Mucosa of descending colon (tissue), 3 donors: ENCODE measurements around the gene FOXP1. TPM values are rescaled to one million over a fixed set of nuclear protein-coding genes. Genes with fewer than 3 reads are reported as not detected.

Experiments
- ATAC-seq: fragments of 200-7000 bp; cut with Tn5 transposase; one replicate; pipeline ENCODE4 v1.9.1; 2020; ENCODE audit warnings: mild to moderate bottlenecking, moderate library complexity
- DNase-seq, 3 donors: peaks; one replicate each; pipeline ENCODE4 v3.0.0-alpha.2; 2020
- H3K36me3 ChIP-seq: fragments of 200-600 bp; one replicate; pipeline ENCODE4 v1.8.0; 2021; ENCODE audit warnings: low read depth, mild to moderate bottlenecking
- H3K4me1 ChIP-seq: fragments of 200-600 bp; one replicate; pipeline ENCODE4 v1.8.0; 2021; ENCODE audit warnings: low read depth, mild to moderate bottlenecking
- H3K4me3 ChIP-seq: fragments of 200-600 bp; one replicate; pipeline ENCODE4 v1.8.0; 2021; ENCODE audit warnings: mild to moderate bottlenecking
- H3K9me3 ChIP-seq: fragments of 200-600 bp; one replicate; pipeline ENCODE4 v1.8.0; 2021; ENCODE audit warnings: mild to moderate bottlenecking
- intact Hi-C, 2 donors: fragments of 100-400 bp; cut with DNase I in 1 of 2; cut with micrococcal nuclease in 1 of 2; formaldehyde crosslinking; loops; one replicate each; pipeline versions ENCODE4 v1.11.0 to v1.11.1; 2022; cut with DNase I, micrococcal nuclease
- total RNA-seq, 3 donors: library from RNA; stranded (reverse); fragmentation: NEBNext Ultra II Directional in 2 of 3; extraction: Animal tissue kit (Norgen Biotek cat#: 25700) in 2 of 3; gene quantifications; one replicate each; pipeline versions ENCODE4 v1.2.1 to v1.2.4, GENCODE V29; 2021 to 2023
- TF ChIP-seq, protein P1 (sequence below): fragments of 200-600 bp; IDR thresholded peaks from one replicate; pipeline ENCODE4 v1.8.0; 2022; ENCODE audit warnings: antibody characterized with exemption, mild to moderate bottlenecking
- donor health status: DM: no; HTN: no; CAD: no; lungs with moderate emphysema.
- donor health status: DM: no; HTN: no; CAD: no.
- donor health status: DM: no; HTN: yes; CAD: no.

FOXP1 gene
- total RNA-seq, 3 donors from 2014 or later = 133 to 217 (median 214) TPM

DNA sequence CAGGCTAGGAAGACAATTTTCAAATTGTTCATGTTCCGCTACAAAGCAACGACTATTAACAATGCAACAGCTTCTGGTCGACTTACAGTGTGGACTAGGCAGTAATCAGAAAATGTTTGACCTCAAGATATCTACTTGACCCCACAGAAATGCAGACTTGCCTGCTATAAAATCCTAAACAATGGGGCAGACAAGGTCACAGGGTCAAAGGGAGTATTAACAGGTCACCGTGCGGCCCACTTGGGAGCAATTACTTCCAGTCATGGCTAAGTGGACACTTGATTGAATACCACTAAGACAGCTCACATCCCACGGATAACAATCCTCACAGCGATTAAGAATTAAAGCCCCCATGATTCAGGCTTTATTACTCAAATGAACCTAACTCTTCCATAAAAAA, 58.9 kb downstream of the FOXP1 start:
- H3K36me3 ChIP-seq = no peaks in the 10 kb centered on the region
- no peaks in the 10 kb centered on the region for H3K4me1 ChIP-seq
- H3K9me3 ChIP-seq = no peaks in the 10 kb centered on the region
- H3K4me3 ChIP-seq = no peak overlapping the region
- intact Hi-C loops = no loop called here
- TF ChIP-seq, protein P1, sequence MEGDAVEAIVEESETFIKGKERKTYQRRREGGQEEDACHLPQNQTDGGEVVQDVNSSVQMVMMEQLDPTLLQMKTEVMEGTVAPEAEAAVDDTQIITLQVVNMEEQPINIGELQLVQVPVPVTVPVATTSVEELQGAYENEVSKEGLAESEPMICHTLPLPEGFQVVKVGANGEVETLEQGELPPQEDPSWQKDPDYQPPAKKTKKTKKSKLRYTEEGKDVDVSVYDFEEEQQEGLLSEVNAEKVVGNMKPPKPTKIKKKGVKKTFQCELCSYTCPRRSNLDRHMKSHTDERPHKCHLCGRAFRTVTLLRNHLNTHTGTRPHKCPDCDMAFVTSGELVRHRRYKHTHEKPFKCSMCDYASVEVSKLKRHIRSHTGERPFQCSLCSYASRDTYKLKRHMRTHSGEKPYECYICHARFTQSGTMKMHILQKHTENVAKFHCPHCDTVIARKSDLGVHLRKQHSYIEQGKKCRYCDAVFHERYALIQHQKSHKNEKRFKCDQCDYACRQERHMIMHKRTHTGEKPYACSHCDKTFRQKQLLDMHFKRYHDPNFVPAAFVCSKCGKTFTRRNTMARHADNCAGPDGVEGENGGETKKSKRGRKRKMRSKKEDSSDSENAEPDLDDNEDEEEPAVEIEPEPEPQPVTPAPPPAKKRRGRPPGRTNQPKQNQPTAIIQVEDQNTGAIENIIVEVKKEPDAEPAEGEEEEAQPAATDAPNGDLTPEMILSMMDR = no peak
- ATAC-seq = no peak
- DNase-seq = no peak

DNA sequence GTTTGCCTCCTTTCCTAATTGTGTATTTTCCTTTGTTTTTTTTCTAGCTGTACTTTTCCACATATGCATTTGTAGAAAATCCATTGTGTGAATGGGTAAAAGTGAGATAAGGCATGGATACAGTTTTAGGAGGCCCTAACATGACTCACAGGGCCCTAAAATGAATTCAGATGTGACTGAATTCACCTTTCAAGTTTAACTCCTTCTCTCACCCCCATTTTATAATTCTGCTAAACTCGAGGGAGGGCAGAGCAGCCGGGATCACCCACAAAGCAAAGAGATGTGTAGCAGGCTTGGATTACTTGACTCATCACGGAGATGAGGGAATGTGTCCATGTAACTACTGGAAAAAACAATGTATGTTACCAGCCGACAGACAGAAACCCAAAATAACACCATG, 59.9 kb downstream of the FOXP1 start:
- ATAC-seq (no peak), DNase-seq (no peak)
- TF ChIP-seq, protein P1 = no peak
- H3K36me3 ChIP-seq = no peaks in the 10 kb centered on the region
- no peak overlapping the region for H3K4me3 ChIP-seq
- H3K9me3 ChIP-seq = no peaks in the 10 kb centered on the region
- intact Hi-C loops = no loop called here
- H3K4me1 ChIP-seq = no peaks in the 10 kb centered on the region

DNA sequence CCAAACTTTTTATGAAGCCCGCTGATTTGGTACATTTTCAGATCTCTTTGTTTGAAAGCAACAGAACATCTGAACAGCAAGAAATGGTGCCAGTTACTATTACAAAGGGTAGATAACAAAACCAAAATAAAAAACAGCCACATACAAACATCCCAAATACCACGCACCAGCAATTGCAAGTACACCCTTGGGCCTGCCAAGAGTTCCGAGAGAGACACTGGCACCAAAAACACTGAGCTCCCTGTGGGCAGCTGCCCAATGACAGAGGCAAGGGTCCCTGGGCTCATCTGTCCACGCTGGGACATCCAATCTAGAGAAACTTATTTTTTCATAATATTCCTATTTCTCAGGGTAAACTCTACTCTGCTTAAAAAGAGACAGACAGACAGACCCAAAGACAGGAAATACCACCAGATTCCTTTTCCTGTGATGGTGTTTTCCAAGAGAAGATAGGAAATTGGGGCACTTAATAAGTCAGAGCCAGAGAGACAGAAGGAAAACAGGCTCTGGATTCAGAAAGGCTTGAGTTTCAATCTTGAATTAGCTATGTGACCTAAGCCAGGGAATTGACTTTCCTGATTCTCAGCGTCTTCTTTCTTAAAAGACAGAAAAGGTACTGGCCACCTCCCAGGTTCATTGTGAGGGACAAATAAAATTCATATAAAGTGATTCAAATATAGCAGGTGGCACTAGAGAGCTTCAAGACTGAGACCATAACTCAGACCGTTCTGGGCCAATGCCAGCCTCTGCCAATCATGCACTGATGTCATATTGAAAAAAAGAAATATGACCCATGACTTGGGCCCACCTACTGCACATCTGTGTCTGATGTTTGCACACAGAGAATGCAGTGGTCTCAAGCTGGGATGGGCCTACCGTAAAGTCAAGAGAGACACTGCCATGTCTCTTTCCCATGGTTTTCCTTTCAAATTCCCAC, 61.3 kb downstream of the FOXP1 start:
- TF ChIP-seq, protein P1 = no peak
- ATAC-seq = no peak
- intact Hi-C loops = no loop called here
- Histone ChIP-seq H3K9me3 (no peaks in the 10 kb centered on the region), H3K4me1 (no peaks in the 10 kb centered on the region), H3K36me3 (no peaks in the 10 kb centered on the region), H3K4me3 (no peak overlapping the region)
- no peak for DNase-seq

DNA sequence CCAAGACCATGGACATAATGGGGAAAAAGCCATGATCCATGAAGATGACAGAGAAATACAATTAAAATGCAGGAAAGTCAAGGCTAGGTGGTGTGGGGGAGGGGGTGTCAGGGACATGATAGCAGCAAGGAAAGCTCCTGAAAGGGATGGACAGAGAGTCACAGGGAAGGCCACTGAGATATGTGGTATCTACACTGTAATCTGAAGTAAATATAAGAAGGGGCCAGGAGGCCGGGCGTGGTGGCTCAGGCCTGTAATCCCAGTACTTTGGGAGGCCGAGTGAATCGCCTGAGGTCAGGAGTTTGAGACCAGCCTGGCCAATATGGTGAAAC, 62.5 kb downstream of the FOXP1 start:
- no peak for ATAC-seq
- DNase-seq = no peak
- intact Hi-C loops = no loop called here
- Histone ChIP-seq H3K9me3 (no peaks in the 10 kb centered on the region), H3K36me3 (no peaks in the 10 kb centered on the region), H3K4me1 (peaks cover 7% of the 10 kb centered on the region), H3K4me3 (no peak overlapping the region)
- TF ChIP-seq, protein P1 = no peak

DNA sequence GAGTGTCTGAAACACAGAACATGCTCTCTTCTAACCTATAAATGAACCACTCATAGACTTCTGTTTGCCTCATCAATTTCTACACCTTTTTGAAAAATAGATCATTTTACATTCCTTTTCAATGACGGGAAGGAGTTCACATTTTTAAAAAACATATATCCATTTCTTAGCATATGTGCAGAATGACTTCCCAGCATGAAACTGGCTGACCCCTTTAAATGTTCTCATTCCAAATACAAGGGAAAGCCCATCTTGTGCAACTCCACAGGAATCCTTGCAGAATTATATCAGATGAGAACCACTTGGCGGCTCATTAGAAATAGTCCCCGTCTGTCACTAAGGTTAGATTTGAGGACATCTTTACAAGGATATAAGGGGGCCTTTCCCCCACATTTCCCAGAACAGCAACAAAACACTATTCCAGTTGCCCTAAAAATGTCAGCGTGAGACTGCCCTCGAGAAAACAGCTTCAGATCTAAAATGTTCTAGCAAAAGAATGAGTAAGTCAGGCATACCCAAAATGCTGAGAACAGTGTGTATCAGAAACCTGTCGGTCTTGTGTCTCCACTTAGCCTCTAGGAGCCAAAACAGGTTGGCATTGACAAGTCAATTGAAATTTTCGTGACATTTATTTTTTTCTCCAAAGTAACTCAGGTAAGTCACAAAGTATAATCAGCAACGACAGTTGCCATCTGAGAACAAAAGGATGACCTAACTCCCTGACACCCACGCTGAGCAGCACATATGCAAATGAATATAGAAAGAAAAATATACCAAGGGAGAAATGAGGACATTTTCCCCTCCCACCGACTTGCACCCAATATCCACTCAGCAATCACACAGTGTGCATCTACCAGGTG, 63.1 kb downstream of the FOXP1 start:
- DNase-seq (no peak), ATAC-seq (no peak)
- intact Hi-C loops = no loop called here
- no peaks in the 10 kb centered on the region for H3K9me3 ChIP-seq
- TF ChIP-seq, protein P1 = no peak
- no peak overlapping the region for H3K4me3 ChIP-seq
- no peaks in the 10 kb centered on the region for H3K36me3 ChIP-seq
- peaks cover 8% of the 10 kb centered on the region for H3K4me1 ChIP-seq
